ENCODE results near the gene ENDOU.

- TF ChIP-seq, protein P1, sequence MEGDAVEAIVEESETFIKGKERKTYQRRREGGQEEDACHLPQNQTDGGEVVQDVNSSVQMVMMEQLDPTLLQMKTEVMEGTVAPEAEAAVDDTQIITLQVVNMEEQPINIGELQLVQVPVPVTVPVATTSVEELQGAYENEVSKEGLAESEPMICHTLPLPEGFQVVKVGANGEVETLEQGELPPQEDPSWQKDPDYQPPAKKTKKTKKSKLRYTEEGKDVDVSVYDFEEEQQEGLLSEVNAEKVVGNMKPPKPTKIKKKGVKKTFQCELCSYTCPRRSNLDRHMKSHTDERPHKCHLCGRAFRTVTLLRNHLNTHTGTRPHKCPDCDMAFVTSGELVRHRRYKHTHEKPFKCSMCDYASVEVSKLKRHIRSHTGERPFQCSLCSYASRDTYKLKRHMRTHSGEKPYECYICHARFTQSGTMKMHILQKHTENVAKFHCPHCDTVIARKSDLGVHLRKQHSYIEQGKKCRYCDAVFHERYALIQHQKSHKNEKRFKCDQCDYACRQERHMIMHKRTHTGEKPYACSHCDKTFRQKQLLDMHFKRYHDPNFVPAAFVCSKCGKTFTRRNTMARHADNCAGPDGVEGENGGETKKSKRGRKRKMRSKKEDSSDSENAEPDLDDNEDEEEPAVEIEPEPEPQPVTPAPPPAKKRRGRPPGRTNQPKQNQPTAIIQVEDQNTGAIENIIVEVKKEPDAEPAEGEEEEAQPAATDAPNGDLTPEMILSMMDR (conservative IDR thresholded peaks at IDR 0.05; ENCODE audit: low read depth, low read length), result no peak
- TF ChIP-seq EZH2phosphoT487 (IDR thresholded peaks at IDR 0.05; ENCODE audit: borderline replicate concordance, low read length), result no peak
These were observed 22.6 kb upstream of the ENDOU start for GRCh38 chr12:47747596-47748506.

Measured in PC-3 (cell line).